HFFc6 (cell line): ENCODE data around the gene TOX2. TPM values are rescaled to one million over a fixed set of nuclear protein-coding genes. Genes with fewer than 3 reads are reported as not detected.

Experiments used
- DNase-seq: peaks from one replicate; pipeline ENCODE4 v3.0.0-alpha.2; 2018
- H3K27ac Mint-ChIP-seq: 2 replicates; pipeline ENCODE4 v1.8.0; 2020; ENCODE audit warnings: mild to moderate bottlenecking, mixed read lengths
- H3K27me3 Mint-ChIP-seq: 2 replicates; pipeline ENCODE4 v1.8.0; 2021; ENCODE audit warnings: mild to moderate bottlenecking, moderate library complexity, mixed read lengths; ENCODE audit not compliant: insufficient read depth
- H3K36me3 Mint-ChIP-seq: 2 replicates; pipeline ENCODE4 v1.8.0; 2021; ENCODE audit warnings: low read depth, mixed read lengths
- H3K4me1 Mint-ChIP-seq: 2 replicates; pipeline ENCODE4 v1.8.0; 2020; ENCODE audit warnings: low read depth, mixed read lengths
- H3K4me3 Mint-ChIP-seq: 2 replicates; pipeline ENCODE4 v1.8.0; 2020; ENCODE audit warnings: mild to moderate bottlenecking, moderate library complexity, mixed read lengths
- H3K9me3 Mint-ChIP-seq: 2 replicates; pipeline ENCODE4 v1.8.0; 2020; ENCODE audit warnings: mild to moderate bottlenecking, mixed read lengths
- total RNA-seq, 6 experiments: library from RNA; stranded (reverse); fragmentation: NEBNext Ultra II Directional; extraction: Animal tissue kit (Norgen Biotek cat#: 25700); gene quantifications; 2 replicates in 1 of 6; 3 replicates in 5 of 6; pipeline ENCODE4 v1.2.3, GENCODE V29; 2021
- TF ChIP-seq, protein P1 (sequence below): fragments of 200-600 bp; sonication (generic); IDR thresholded peaks from 2 replicates; pipeline ENCODE4 v1.5.0; 2021; ENCODE audit warnings: antibody characterized with exemption, mild to moderate bottlenecking

TOX2 gene
- total RNA-seq, 6 experiments from 2014 or later, result 46.1 to 68.2 (median 60.2) TPM

DNA sequence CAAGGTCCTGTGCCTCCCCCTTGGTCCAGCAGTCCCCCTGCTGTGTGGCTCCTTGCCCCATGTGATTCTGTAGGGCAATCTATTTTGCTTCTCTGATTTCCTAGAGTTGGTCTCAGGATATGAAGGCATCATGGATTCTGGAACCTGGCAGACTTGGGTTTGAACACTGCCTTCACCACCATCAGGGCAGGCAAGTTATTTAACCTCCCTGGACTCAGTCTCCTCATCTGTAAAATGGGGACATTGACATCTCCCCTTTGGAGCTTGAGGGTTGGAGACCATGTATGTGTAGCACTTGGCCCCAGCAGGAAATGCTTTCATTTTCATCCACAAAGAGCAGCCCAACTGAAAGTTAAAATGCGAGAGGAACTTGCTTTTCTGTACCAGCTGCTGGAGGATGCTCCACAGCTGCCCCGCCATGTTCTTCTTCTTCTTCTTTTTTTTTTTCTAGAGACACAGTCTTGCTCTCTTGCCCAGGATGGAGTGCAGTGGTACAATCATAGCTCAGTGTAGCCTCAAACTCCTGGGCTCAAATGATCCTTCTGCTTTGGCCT, 6.7 kb downstream of the TOX2 start:
- Mint-ChIP-seq H3K4me1 (peaks cover 93% of the 10 kb centered on the region), H3K36me3 (peaks cover 5% of the 10 kb centered on the region), H3K27ac (no peak overlapping the region), H3K9me3 (no peaks in the 10 kb centered on the region), H3K27me3 (no peaks in the 10 kb centered on the region), H3K4me3 (no peak overlapping the region)
- no peak for DNase-seq
- TF ChIP-seq, protein P1, sequence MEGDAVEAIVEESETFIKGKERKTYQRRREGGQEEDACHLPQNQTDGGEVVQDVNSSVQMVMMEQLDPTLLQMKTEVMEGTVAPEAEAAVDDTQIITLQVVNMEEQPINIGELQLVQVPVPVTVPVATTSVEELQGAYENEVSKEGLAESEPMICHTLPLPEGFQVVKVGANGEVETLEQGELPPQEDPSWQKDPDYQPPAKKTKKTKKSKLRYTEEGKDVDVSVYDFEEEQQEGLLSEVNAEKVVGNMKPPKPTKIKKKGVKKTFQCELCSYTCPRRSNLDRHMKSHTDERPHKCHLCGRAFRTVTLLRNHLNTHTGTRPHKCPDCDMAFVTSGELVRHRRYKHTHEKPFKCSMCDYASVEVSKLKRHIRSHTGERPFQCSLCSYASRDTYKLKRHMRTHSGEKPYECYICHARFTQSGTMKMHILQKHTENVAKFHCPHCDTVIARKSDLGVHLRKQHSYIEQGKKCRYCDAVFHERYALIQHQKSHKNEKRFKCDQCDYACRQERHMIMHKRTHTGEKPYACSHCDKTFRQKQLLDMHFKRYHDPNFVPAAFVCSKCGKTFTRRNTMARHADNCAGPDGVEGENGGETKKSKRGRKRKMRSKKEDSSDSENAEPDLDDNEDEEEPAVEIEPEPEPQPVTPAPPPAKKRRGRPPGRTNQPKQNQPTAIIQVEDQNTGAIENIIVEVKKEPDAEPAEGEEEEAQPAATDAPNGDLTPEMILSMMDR, result no peak

- no peaks in the 10 kb centered on the region for H3K9me3 Mint-ChIP-seq
- DNase-seq, result no peak
- TF ChIP-seq, protein P1, result no peak
- H3K36me3 Mint-ChIP-seq, result peaks cover 5% of the 10 kb centered on the region
- no peaks in the 10 kb centered on the region for H3K27me3 Mint-ChIP-seq
- peaks cover 91% of the 10 kb centered on the region for H3K4me1 Mint-ChIP-seq
- H3K27ac Mint-ChIP-seq, result no peak overlapping the region
- no peak overlapping the region for H3K4me3 Mint-ChIP-seq
Measured at GRCh38 chr20:43922614-43923013, 8.0 kb downstream of the TOX2 start.

DNA sequence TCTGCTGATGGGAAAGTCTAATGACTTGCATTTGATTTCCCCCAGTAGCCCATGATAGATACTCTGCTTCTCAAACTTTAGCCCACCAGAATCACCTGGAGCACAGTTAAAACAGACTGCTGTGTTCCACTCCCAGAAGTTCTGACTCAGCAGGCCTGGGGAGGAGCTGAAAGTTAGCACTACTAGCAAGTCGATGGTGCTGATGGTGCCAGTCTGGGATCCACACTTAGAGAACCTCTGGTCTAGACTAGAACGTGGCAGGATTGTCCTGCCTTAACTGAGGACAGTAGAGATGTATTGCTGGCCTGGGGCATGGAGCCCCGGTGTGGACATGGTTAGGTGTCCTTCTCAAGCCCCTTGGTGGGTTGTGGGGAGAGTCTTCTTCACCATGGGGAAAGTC, 8.7 kb downstream of the TOX2 start:
- peaks cover 5% of the 10 kb centered on the region for H3K36me3 Mint-ChIP-seq
- peaks cover 84% of the 10 kb centered on the region for H3K4me1 Mint-ChIP-seq
- TF ChIP-seq, protein P1, result no peak
- H3K4me3 Mint-ChIP-seq, result no peak overlapping the region
- H3K27ac Mint-ChIP-seq, result 0 out of 2 replicates have a peak overlapping the region, but pooled peaks have one; percentile 12
- DNase-seq, result no peak
- no peaks in the 10 kb centered on the region for H3K9me3 Mint-ChIP-seq
- no peaks in the 10 kb centered on the region for H3K27me3 Mint-ChIP-seq

DNA sequence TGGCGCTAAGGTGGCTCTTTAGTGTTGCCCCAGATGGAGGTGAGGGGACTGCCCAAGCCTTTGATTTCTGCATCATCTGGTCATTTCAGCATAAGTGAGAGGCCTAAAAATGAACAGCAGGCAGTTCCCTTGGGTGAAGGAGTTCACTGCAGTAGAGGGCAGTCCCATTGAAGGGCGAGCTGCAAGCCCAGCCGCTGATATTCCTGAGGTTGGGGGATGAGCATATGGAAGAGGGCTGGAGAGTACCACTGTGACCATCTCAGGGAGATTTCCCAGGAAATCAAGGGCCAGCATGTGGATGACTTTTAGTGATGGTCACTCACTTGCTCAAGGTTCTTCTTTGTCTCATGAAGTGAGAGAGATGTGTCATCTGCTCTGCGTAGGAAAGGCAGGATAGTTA, 9.3 kb downstream of the TOX2 start:
- TF ChIP-seq, protein P1, result no peak
- Mint-ChIP-seq H3K4me1 (peaks cover 78% of the 10 kb centered on the region), H3K27ac (0 out of 2 replicates have a peak overlapping the region, but pooled peaks have one; percentile 12), H3K9me3 (no peaks in the 10 kb centered on the region), H3K36me3 (peaks cover 5% of the 10 kb centered on the region), H3K27me3 (no peaks in the 10 kb centered on the region), H3K4me3 (no peak overlapping the region)
- DNase-seq, result no peak

GRCh38 chr20:43925215-43925614, 10.6 kb downstream of the TOX2 start:
- Mint-ChIP-seq H3K27ac (peak overlapping the region; percentile 78), H3K9me3 (no peaks in the 10 kb centered on the region), H3K4me3 (peak overlapping the region; percentile 31; the same call in 1 of the 2 replicates), H3K4me1 (peaks cover 71% of the 10 kb centered on the region), H3K36me3 (no peaks in the 10 kb centered on the region; the same call in 1 of the 2 replicates), H3K27me3 (no peaks in the 10 kb centered on the region)
- DNase-seq, result no peak
- TF ChIP-seq, protein P1, result no peak
